K562 (cell line): ENCODE results near the gene CAMK2A. TPM values are rescaled to one million over a fixed set of nuclear protein-coding genes. Genes with fewer than 3 reads are reported as not detected.

Experiments used
- ATAC-seq: fragments of 200-7000 bp; cut with Tn5 transposase; 3 replicates; pipeline ENCODE4 v1.9.1; 2020; ENCODE audit warnings: moderate library complexity
- BruUV-seq: library from RNA; stranded (reverse); fragments of 400-500 nt; replicated peaks from 2 replicates; lab custom pipeline; 2021; lab: Mats Ljungman, UMichigan
- CTCF ChIA-PET: fragments of 300-600 bp; formaldehyde crosslinking; extraction: SDS; loops from one replicate; lab custom pipeline; 2021; ENCODE audit warnings: low intra/inter-chr PET ratio; lab: Yijun Ruan, JAX
- POLR2A ChIA-PET: fragments of 300-600, 350-650 bp; sonication (Branson Sonifier 250); formaldehyde crosslinking; extraction: SDS; loops from one replicate; lab custom pipeline; 2021; ENCODE audit warnings: antibody characterized with exemption, inconsistent platforms; lab: Yijun Ruan, JAX
- DNase-seq, 4 experiments: peaks; one replicate each; pipeline versions ENCODE4 v3.0.0 to v3.0.0-alpha.2; 2011 to 2018; ENCODE audit warnings: low spot score in 3 of 4, mixed read lengths in 3 of 4; ENCODE audit errors: extremely low read depth in 1 of 4
- FAIRE-seq: peaks from 2 replicates; lab custom pipeline; 2011; peaks lifted over from hg19 to GRCh38; lab: Jason Lieb, UNC
- H2AFZ ChIP-seq: 2 replicates; pipeline ENCODE4 v1.6.0; 2011; ENCODE audit warnings: low read depth, low read length, control low read depth, inconsistent platforms
- H3K27ac ChIP-seq: fragments of 200-600 bp; 3 replicates; pipeline ENCODE4 v1.8.0; 2011; ENCODE audit warnings: low read depth, mild to moderate bottlenecking, control low read depth, inconsistent platforms, low read length, moderate library complexity, mixed read lengths; ENCODE audit errors: extremely low read depth
- H3K27me3 ChIP-seq, 2 experiments: fragments of 300-600 bp in 1 of 2; 2 replicates in 1 of 2; 3 replicates in 1 of 2; pipeline versions ENCODE4 v1.6.0 to v1.8.0; 2011; ENCODE audit warnings: inconsistent platforms in 2 of 2, low read length in 2 of 2, mild to moderate bottlenecking in 1 of 2, mixed read lengths in 1 of 2, moderate library complexity in 1 of 2; ENCODE audit not compliant: control insufficient read depth in 2 of 2, insufficient read depth in 2 of 2
- H3K36me3 ChIP-seq: fragments of 300-600 bp; 3 replicates; pipeline ENCODE4 v1.8.0; 2011; ENCODE audit warnings: mild to moderate bottlenecking, low read length, inconsistent platforms; ENCODE audit not compliant: control insufficient read depth, insufficient read depth
- H3K4me1 ChIP-seq, 2 experiments: fragments of 200-600 bp in 1 of 2; replicated peaks in 1 of 2; 2 replicates in 1 of 2; 3 replicates in 1 of 2; pipeline versions ENCODE4 v1.5.1 to v1.8.0; 2011; ENCODE audit warnings: inconsistent platforms in 2 of 2, low read length in 2 of 2, mild to moderate bottlenecking in 1 of 2, mixed read lengths in 1 of 2, moderate library complexity in 1 of 2; ENCODE audit not compliant: control insufficient read depth in 2 of 2, insufficient read depth in 2 of 2
- H3K4me2 ChIP-seq: 2 replicates; pipeline ENCODE4 v1.6.1; 2011; ENCODE audit warnings: low read length, control low read depth, inconsistent platforms, mixed read lengths; ENCODE audit not compliant: insufficient read depth
- H3K4me3 ChIP-seq: fragments of 200-600 bp; sonication (generic), shearing (Covaris generic); 2 replicates; pipeline ENCODE4 v1.5.1; 2016; ENCODE audit warnings: control low read depth, inconsistent platforms
- H3K79me2 ChIP-seq: fragments of 200-600 bp; 3 replicates; pipeline ENCODE4 v1.8.0; 2011; ENCODE audit warnings: low read length, inconsistent platforms; ENCODE audit not compliant: control insufficient read depth, insufficient read depth
- H3K9ac ChIP-seq, 2 experiments: 2 replicates each; pipeline versions ENCODE4 v1.6.0 to v1.6.1; 2011; ENCODE audit warnings: low read depth in 2 of 2, low read length in 2 of 2, control low read depth in 1 of 2, inconsistent platforms in 1 of 2, mild to moderate bottlenecking in 1 of 2, mixed read lengths in 1 of 2; ENCODE audit not compliant: insufficient read depth in 1 of 2
- H3K9me1 ChIP-seq: one replicate; pipeline ENCODE4 v1.6.0; 2011; ENCODE audit warnings: inconsistent platforms, mild to moderate bottlenecking, low read length, moderate library complexity; ENCODE audit not compliant: control insufficient read depth, insufficient read depth
- H3K9me3 ChIP-seq: replicated peaks from 2 replicates; pipeline ENCODE4 v1.5.1; 2011; ENCODE audit warnings: low read depth, low read length, inconsistent platforms; ENCODE audit not compliant: control insufficient read depth, insufficient read depth
- H4K20me1 ChIP-seq: replicated peaks from 2 replicates; pipeline ENCODE4 v1.6.1; 2011; ENCODE audit warnings: low read length, inconsistent platforms, mixed read lengths; ENCODE audit not compliant: control insufficient read depth, insufficient read depth
- ARID2 ChIP-seq: fragments of 450-650 bp; IDR thresholded peaks from 2 replicates; pipeline ENCODE4 v1.6.1; 2017; ENCODE audit warnings: antibody characterized with exemption, mild to moderate bottlenecking
- CREM ChIP-seq: IDR thresholded peaks from 2 replicates; pipeline ENCODE4 v1.6.1; 2014; ENCODE audit warnings: antibody characterized with exemption, low read depth
- ESRRA ChIP-seq: fragments of 450-650 bp; IDR thresholded peaks from 2 replicates; pipeline ENCODE4 v1.6.1; 2014; ENCODE audit warnings: low read depth, mild to moderate bottlenecking, moderate library complexity, borderline replicate concordance
- HDAC3 ChIP-seq: fragments of 450-650 bp; IDR thresholded peaks from 2 replicates; pipeline ENCODE4 v1.6.1; 2018; ENCODE audit warnings: borderline replicate concordance, mild to moderate bottlenecking, moderate library complexity; ENCODE audit not compliant: partially characterized antibody
- HIVEP1 ChIP-seq: fragments of 250-450 bp; sonication (Bioruptor Pico); IDR thresholded peaks from 2 replicates; pipeline ENCODE4 v1.4.0; 2020; ENCODE audit warnings: mild to moderate bottlenecking
- HOXB6 ChIP-seq: fragments of 250-450 bp; sonication (Bioruptor Pico); IDR thresholded peaks from 2 replicates; pipeline ENCODE4 v1.5.1; 2022; ENCODE audit warnings: mild to moderate bottlenecking, borderline replicate concordance
- ID3 ChIP-seq, 2 experiments: fragments of 250-450 bp in 1 of 2; fragments of 450-650 bp in 1 of 2; sonication (Bioruptor Pico) in 1 of 2; IDR thresholded peaks; 2 replicates each; pipeline versions ENCODE4 v1.6.1 to v1.8.0; 2016 to 2021; ENCODE audit warnings: mild to moderate bottlenecking in 2 of 2, moderate library complexity in 2 of 2, missing compliant biosample characterization in 1 of 2, missing genetic modification characterization in 1 of 2
- NR2C2 ChIP-seq, 2 experiments: fragments of 200-800 bp in 1 of 2; sonication (Bioruptor generic) in 1 of 2; sonication (generic) in 1 of 2; formaldehyde crosslinking in 1 of 2; IDR thresholded peaks; 2 replicates each; pipeline versions ENCODE4 v1.6.1 to v1.8.0; 2016 to 2022; ENCODE audit warnings: mild to moderate bottlenecking in 1 of 2, missing compliant biosample characterization in 1 of 2, missing genetic modification characterization in 1 of 2, missing genetic modification reagents in 1 of 2
- SOX6 ChIP-seq: fragments of 450-650 bp; IDR thresholded peaks from 2 replicates; pipeline ENCODE4 v1.6.1; 2014; ENCODE audit warnings: mild to moderate bottlenecking
- THRAP3 ChIP-seq: fragments of 450-650 bp; IDR thresholded peaks from 2 replicates; pipeline ENCODE4 v1.6.1; 2016; ENCODE audit warnings: mild to moderate bottlenecking, inconsistent platforms, borderline replicate concordance
- TRIM28 ChIP-seq: fragments of 450-650 bp; IDR thresholded peaks from 2 replicates; pipeline ENCODE4 v1.6.1; 2017
- ZNF354B ChIP-seq: fragments of 250-450 bp; sonication (Bioruptor Pico); IDR thresholded peaks from 2 replicates; pipeline ENCODE4 v1.4.0; 2020
- WGBS: fragments of 100-300 bp; shearing (Covaris generic); methylation state at CpG from one replicate; pipeline ENCODE4 v1.1.6; 2016; ENCODE audit warnings: low coverage, mixed read lengths; ENCODE audit not compliant: insufficient coverage; ENCODE audit errors: missing lambda C conversion rate; 5-methylcytosine and 5-hydroxymethylcytosine counted together
- in situ Hi-C: fragments of 300-500 bp; cut with MboI; formaldehyde crosslinking; loops from 4 replicates; pipeline ENCODE4 v1.15.0; 2018; ENCODE audit warnings: inconsistent platforms, mixed read lengths
- intact Hi-C: fragments of 100-400 bp; cut with micrococcal nuclease; formaldehyde crosslinking; loops from 2 replicates; pipeline ENCODE4 v1.14.2; 2022
- polyA plus RNA-seq, 8 experiments: library from polyadenylated mRNA; depleted of rRNA in 4 of 8; stranded (reverse) in 5 of 8; unstranded in 3 of 8; fragments of >200 nt; fragmentation: Nextera tagmentation in 2 of 8; fragmentation: Illumina TruSeq in 1 of 8; extraction: Ambion mirVana in 2 of 8; extraction: Trizol in 1 of 8; gene quantifications; 2 replicates each; pipeline versions ENCODE4 v1.2.1 to v1.2.3, GENCODE V29; 2011 to 2014; ENCODE audit warnings: inconsistent platforms in 1 of 8, missing spikeins in 1 of 8
- total RNA-seq, 7 experiments: library from RNA; depleted of rRNA in 6 of 7; stranded (reverse); fragments of >200 nt in 6 of 7; fragmentation: Illumina TruSeq in 2 of 7; extraction: Trizol in 2 of 7; gene quantifications; 2 replicates each; pipeline versions ENCODE4 v1.2.1 to v1.2.3, GENCODE V29; 2011 to 2021; ENCODE audit warnings: low replicate concordance in 1 of 7
- TF ChIP-seq, protein P1 (sequence below): fragments of 450-650 bp; formaldehyde crosslinking; IDR thresholded peaks from 2 replicates; pipeline ENCODE4 v1.4.0; 2020; ENCODE audit warnings: mild to moderate bottlenecking
- TF ChIP-seq, protein P2 (sequence below): fragments of 250-450 bp; sonication (Bioruptor Pico); IDR thresholded peaks from 2 replicates; pipeline ENCODE4 v1.5.0; 2021; ENCODE audit warnings: mild to moderate bottlenecking, moderate library complexity

CAMK2A gene
- total and polyA plus RNA-seq, 9 of the 15 experiments (the other 6 are each of a cell fraction or from before 2014, with no cell fraction given), result 0.01 to 0.18 (median 0.04) TPM; not detected in 6

- Histone ChIP-seq H3K36me3 (no peaks in the 10 kb centered on the region), H3K4me1 (peaks cover 0 to 8% of the 10 kb centered on the region in 2 experiments; a peak in 1 of 5 replicates), H3K79me2 (no peaks in the 10 kb centered on the region), H4K20me1 (no peaks in the 10 kb centered on the region), H3K9ac (no peak overlapping the region), H3K9me1 (no peaks in the 10 kb centered on the region), H3K4me2 (no peak overlapping the region), H2AFZ (no peak overlapping the region), H3K9me3 (no peaks in the 10 kb centered on the region), H3K27me3 (peaks cover 14 to 61% of the 10 kb centered on the region in 2 experiments)
- in situ Hi-C loops (loop anchor here (10.0 kb wide), 1 partner anchor 576 kb away; no protein-coding TSS in a partner anchor), intact Hi-C loops (no loop called here)
- 25% methylated on average over 6 of the region's 6 CpGs for WGBS
- BruUV-seq, result no TSS peak
- ChIA-PET CTCF (no interaction called here), POLR2A (interaction anchor here (1.7 kb wide), 1 partner anchor 14 kb away, joined by 4 read pairs; no protein-coding TSS in a partner anchor)
- ATAC-seq (no peak), FAIRE-seq (no peak), DNase-seq (no peak)
- TF ChIP-seq CREM (no peak), ZNF354B (no peak), ARID2 (no peak), TRIM28 (no peak), HIVEP1 (CRISPR knock-in tag) (no peak), ID3 (CRISPR knock-in tag; IDR thresholded peaks at IDR 0.05) (no peak), ID3 (tag; IDR thresholded peaks at IDR 0.05) (no peak), ESRRA (no peak), HOXB6 (CRISPR knock-in tag) (no peak), HDAC3 (no peak), NR2C2 (CRISPR knock-in tag; IDR thresholded peaks at IDR 0.05) (no peak), NR2C2 (tag; IDR thresholded peaks at IDR 0.05) (no peak), SOX6 (no peak), THRAP3 (no peak)
- TF ChIP-seq, protein P1, sequence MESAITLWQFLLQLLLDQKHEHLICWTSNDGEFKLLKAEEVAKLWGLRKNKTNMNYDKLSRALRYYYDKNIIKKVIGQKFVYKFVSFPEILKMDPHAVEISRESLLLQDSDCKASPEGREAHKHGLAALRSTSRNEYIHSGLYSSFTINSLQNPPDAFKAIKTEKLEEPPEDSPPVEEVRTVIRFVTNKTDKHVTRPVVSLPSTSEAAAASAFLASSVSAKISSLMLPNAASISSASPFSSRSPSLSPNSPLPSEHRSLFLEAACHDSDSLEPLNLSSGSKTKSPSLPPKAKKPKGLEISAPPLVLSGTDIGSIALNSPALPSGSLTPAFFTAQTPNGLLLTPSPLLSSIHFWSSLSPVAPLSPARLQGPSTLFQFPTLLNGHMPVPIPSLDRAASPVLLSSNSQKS (CRISPR knock-in tag), result no peak
- TF ChIP-seq, protein P2, sequence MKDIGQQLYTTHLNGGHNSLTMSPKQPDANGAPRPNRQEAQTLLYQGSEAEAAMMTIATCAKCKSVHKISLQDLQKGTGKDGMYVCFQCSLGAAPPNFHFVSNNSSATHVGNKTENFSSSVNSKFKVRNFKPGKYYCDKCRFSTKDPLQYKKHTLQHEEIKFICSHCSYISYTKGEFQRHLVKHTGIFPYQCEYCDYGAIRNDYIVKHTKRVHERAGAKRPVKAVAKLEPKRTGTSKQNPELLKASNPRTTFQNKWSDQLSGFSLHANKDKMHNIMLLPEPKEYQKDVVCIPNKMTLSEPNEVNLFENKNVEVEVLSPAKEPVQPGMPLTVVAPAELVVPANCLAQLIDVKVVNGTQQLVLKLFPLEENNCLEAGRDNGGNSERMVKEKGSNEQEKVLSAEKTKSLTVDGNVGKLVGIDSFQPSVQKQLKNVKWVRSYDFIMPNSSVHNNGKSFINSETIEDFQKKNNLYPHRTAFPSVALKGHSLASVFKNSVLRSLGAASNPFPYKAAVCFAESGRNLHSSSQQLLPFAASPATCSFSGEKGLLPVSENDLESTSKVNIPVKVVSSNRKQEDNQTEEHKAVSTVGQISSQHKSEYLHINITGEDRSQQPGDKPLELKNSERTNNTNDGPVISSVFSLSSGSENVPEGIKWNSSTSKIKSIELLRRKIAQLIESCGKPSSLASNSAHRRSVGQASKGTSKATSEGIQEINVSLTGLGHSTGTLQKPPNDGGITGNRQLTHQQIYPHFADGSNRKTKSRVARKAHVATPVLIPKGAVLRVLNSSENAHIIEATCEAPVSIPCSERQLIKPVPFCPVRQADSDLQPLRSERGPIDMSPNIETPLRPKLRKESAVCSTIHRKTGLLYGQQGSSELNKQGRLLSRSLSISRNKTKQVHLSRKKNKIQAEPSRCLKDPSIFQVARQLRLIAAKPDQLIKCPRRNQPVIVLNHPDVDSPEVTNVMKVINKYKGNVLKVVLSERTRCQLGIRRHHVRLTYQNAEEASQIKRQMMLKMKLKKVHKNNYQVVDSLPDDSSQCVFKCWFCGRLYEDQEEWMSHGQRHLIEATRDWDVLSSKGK (CRISPR knock-in tag), result no peak
- TF ChIP-seq, all 486 proteins: peak for 0
- Histone ChIP-seq H3K27ac (no peak overlapping the region), H3K4me3 (no peak overlapping the region)
These were observed 78.9 kb downstream of the CAMK2A start for GRCh38 chr5:150210644-150211043.
